CD4-positive, alpha-beta memory T cell (primary cell): Measurements from ENCODE around the gene IGFBP5. TPM values are rescaled to one million over a fixed set of nuclear protein-coding genes. Genes with fewer than 3 reads are reported as not detected.

Experiments used
- CTCF ChIA-PET: fragments of 350-600 bp; sonication (Branson Sonifier 250); formaldehyde crosslinking; loops from one replicate; lab custom pipeline; 2021; ENCODE audit warnings: inconsistent platforms; ENCODE audit not compliant: partially characterized antibody; lab: Charles Lee
- POLR2A ChIA-PET: fragments of 350-600 bp; sonication (Branson Sonifier 250); formaldehyde crosslinking; loops from one replicate; lab custom pipeline; 2021; ENCODE audit not compliant: partially characterized antibody; lab: Charles Lee
- DNase-seq, 5 donors: peaks; one replicate each; pipeline versions ENCODE4 v3.0.0 to v3.0.0-alpha.2; 2020 to 2022; ENCODE audit warnings: mixed read lengths in 1 of 5
- H3K27ac ChIP-seq: one replicate; pipeline ENCODE4 v1.7.0; 2013; ENCODE audit warnings: low read depth, low read length
- H3K27me3 ChIP-seq: 2 replicates; pipeline ENCODE4 v1.7.0; 2013; ENCODE audit warnings: mild to moderate bottlenecking, low read length, moderate library complexity; ENCODE audit not compliant: insufficient read depth
- H3K36me3 ChIP-seq: 2 replicates; pipeline ENCODE4 v1.7.0; 2013; ENCODE audit warnings: mild to moderate bottlenecking, low read length, moderate library complexity; ENCODE audit not compliant: insufficient read depth
- H3K4me1 ChIP-seq: 2 replicates; pipeline ENCODE4 v1.7.0; 2013; ENCODE audit warnings: mild to moderate bottlenecking, low read length, moderate library complexity; ENCODE audit not compliant: insufficient read depth
- H3K4me3 ChIP-seq, 2 donors: one replicate each; pipeline ENCODE4 v1.7.0; 2013; ENCODE audit warnings: low read length in 2 of 2, mild to moderate bottlenecking in 1 of 2
- H3K9me3 ChIP-seq, 2 donors: one replicate each; pipeline ENCODE4 v1.7.0; 2013; ENCODE audit warnings: low read length in 2 of 2, control low read depth in 1 of 2; ENCODE audit not compliant: control insufficient read depth in 1 of 2
- H3K27ac Mint-ChIP-seq, 7 donors: one replicate each; pipeline ENCODE4 v1.8.0; 2020 to 2021; ENCODE audit warnings: mixed read lengths in 7 of 7, mild to moderate bottlenecking in 6 of 7, inconsistent platforms in 3 of 7, moderate library complexity in 3 of 7
- H3K27me3 Mint-ChIP-seq, 2 donors: one replicate each; pipeline ENCODE4 v1.8.0; 2020 to 2021; ENCODE audit warnings: mixed read lengths in 2 of 2
- H3K36me3 Mint-ChIP-seq, 2 donors: one replicate each; pipeline ENCODE4 v1.8.0; 2020 to 2021; ENCODE audit warnings: mixed read lengths in 2 of 2, inconsistent platforms in 1 of 2, mild to moderate bottlenecking in 1 of 2
- H3K4me1 Mint-ChIP-seq, 4 donors: one replicate each; pipeline ENCODE4 v1.8.0; 2020 to 2021; ENCODE audit warnings: mixed read lengths in 4 of 4, mild to moderate bottlenecking in 1 of 4
- H3K4me3 Mint-ChIP-seq, 8 donors: one replicate each; pipeline ENCODE4 v1.8.0; 2020 to 2021; ENCODE audit warnings: mixed read lengths in 8 of 8, mild to moderate bottlenecking in 7 of 8, moderate library complexity in 6 of 8, inconsistent platforms in 3 of 8
- H3K9me3 Mint-ChIP-seq, 8 donors: one replicate each; pipeline ENCODE4 v1.8.0; 2020 to 2021; ENCODE audit warnings: mixed read lengths in 8 of 8, mild to moderate bottlenecking in 5 of 8, inconsistent platforms in 3 of 8, moderate library complexity in 1 of 8
- intact Hi-C: fragments of 100-400 bp; cut with micrococcal nuclease; formaldehyde crosslinking; loops from one replicate; pipeline ENCODE4 v1.15.1; 2023
- polyA plus RNA-seq, 2 donors: library from polyadenylated mRNA; unstranded; fragments of 300-500 nt; fragmentation: Illumina TruSeq; gene quantifications; one replicate each; pipeline ENCODE4 v1.2.3, GENCODE V29; 2021
- total RNA-seq, 2 experiments: library from RNA; stranded (reverse); gene quantifications; one replicate each; pipeline ENCODE4 v1.2.3, GENCODE V29; 2021

Gene IGFBP5
- total and polyA plus RNA-seq, 4 experiments from 2014 or later = 0.23 TPM; not detected in 3

DNA sequence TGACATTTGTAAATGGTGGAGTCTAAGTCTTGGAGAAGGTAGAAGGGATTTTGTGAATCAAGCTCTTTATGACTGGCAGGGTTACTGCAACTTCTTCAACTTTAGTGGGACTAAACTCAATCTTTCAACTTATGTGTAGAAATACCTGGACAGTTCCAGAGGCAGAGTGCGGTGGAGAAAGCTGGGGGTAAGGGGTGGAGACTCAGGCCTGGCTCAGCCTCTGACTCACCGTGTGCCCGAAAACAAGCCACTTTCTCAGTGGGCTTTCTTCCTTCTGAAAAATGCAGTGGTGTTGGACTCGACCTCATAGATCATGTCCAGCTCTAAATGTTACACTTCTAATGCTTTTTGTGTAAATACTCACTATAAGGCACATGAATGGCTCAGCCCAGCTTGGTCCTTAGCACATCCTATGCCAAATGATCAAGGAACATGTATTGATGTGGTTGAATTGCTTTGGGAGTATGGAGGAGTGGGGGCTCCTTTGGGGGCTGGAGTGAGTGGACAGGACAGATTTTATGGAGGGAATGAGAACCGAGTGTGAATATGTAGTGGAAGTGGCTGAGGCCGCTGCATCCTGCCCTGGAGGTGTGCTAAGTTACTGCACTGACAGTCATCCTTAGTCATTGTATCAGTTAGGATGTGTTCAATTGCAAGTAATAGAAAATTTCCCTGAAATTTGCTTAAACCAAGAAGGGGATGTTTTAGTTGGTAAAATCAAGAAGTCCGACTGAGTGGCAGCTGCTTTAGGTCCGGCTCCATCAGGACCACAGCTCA lies 32.2 kb upstream of the IGFBP5 start:
- no peaks in the 10 kb centered on the region for H3K36me3 ChIP-seq
- no peak overlapping the region for H3K27ac ChIP-seq
- no peak overlapping the region for H3K4me3 ChIP-seq
- H3K9me3 Mint-ChIP-seq = no peaks in the 10 kb centered on the region
- intact Hi-C loops = no loop called here
- ChIA-PET POLR2A (no interaction called here), CTCF (no interaction called here)
- H3K36me3 Mint-ChIP-seq = no peaks in the 10 kb centered on the region
- H3K9me3 ChIP-seq = no peaks in the 10 kb centered on the region
- H3K4me1 Mint-ChIP-seq = no peaks in the 10 kb centered on the region
- H3K27me3 Mint-ChIP-seq = peaks cover 3 to 10% of the 10 kb centered on the region in 2 donors
- H3K4me3 Mint-ChIP-seq = no peak overlapping the region
- no peak overlapping the region for H3K27ac Mint-ChIP-seq
- no peaks in the 10 kb centered on the region for H3K27me3 ChIP-seq
- DNase-seq = no peak
- no peaks in the 10 kb centered on the region for H3K4me1 ChIP-seq

DNA sequence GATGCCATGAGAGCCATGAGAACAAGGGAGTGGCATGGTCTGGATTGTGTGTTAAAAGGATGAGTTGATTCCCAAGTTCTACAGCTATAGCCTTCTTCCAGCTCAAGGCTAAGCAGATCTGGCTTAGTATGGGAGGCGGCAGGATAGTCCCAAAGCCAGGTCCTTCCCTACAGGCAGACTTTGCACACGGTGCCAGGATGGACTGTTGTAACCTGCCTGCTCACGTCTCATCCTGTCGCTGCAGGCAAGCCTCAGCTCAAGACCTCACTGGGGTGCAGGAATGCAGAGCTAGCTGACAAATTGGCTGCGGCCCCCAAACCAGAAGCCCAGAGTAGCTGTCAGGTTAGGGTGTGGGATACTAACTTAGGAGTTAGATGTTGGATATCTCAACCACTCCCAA lies 28.8 kb upstream of the IGFBP5 start:
- Histone ChIP-seq H3K36me3 (no peaks in the 10 kb centered on the region), H3K4me1 (no peaks in the 10 kb centered on the region), H3K27ac (no peak overlapping the region), H3K27me3 (no peaks in the 10 kb centered on the region), H3K9me3 (no peaks in the 10 kb centered on the region), H3K4me3 (no peak overlapping the region)
- no peak overlapping the region for H3K4me3 Mint-ChIP-seq
- DNase-seq = no peak
- no peaks in the 10 kb centered on the region for H3K36me3 Mint-ChIP-seq
- ChIA-PET CTCF (no interaction called here), POLR2A (no interaction called here)
- peaks cover 2 to 11% of the 10 kb centered on the region in 2 donors for H3K27me3 Mint-ChIP-seq
- intact Hi-C loops = no loop called here
- no peaks in the 10 kb centered on the region for H3K4me1 Mint-ChIP-seq
- H3K9me3 Mint-ChIP-seq = no peaks in the 10 kb centered on the region
- no peak overlapping the region for H3K27ac Mint-ChIP-seq

GRCh38 chr2:216721141-216721540 lies 25.8 kb upstream of the IGFBP5 start:
- Mint-ChIP-seq H3K4me1 (no peaks in the 10 kb centered on the region), H3K4me3 (no peak overlapping the region), H3K27me3 (peaks cover 5 to 15% of the 10 kb centered on the region in 2 donors), H3K36me3 (no peaks in the 10 kb centered on the region), H3K27ac (no peak overlapping the region), H3K9me3 (peaks cover 0 to 2% (median 0%) of the 10 kb centered on the region in 8 donors)
- H3K4me1 ChIP-seq = no peaks in the 10 kb centered on the region
- ChIA-PET CTCF (no interaction called here), POLR2A (no interaction called here)
- H3K4me3 ChIP-seq = no peak overlapping the region
- H3K9me3 ChIP-seq = no peaks in the 10 kb centered on the region
- no peak overlapping the region for H3K27ac ChIP-seq
- no peak for DNase-seq
- no peaks in the 10 kb centered on the region for H3K36me3 ChIP-seq
- intact Hi-C loops = no loop called here
- no peaks in the 10 kb centered on the region for H3K27me3 ChIP-seq

DNA sequence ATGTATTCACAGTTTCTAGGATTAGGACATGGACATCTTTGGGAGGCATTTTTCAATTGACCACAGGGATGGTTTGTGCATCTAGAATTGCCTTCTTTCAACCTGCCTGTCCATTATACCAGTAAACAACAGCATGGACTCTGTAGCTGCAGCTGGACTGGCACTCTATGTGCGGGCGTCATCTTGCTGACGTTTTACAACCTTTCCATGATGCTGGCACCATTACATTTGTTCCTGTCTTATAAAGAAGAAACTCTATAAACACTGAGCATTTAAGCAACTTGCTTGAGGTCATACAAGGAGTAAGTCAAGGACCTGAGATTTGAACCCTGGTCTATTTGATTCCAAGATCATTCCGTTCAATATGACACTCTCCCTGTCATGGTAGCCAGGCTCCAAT lies 25.4 kb upstream of the IGFBP5 start:
- Mint-ChIP-seq H3K36me3 (no peaks in the 10 kb centered on the region), H3K4me1 (no peaks in the 10 kb centered on the region), H3K4me3 (no peak overlapping the region), H3K27me3 (peaks cover 5 to 15% of the 10 kb centered on the region in 2 donors), H3K27ac (no peak overlapping the region), H3K9me3 (peaks cover 0 to 2% (median 0%) of the 10 kb centered on the region in 8 donors)
- no peak for DNase-seq
- POLR2A ChIA-PET = no interaction called here
- H3K36me3 ChIP-seq = no peaks in the 10 kb centered on the region
- no peaks in the 10 kb centered on the region for H3K4me1 ChIP-seq
- H3K9me3 ChIP-seq = no peaks in the 10 kb centered on the region
- intact Hi-C loops = no loop called here
- no peak overlapping the region for H3K4me3 ChIP-seq
- no peak overlapping the region for H3K27ac ChIP-seq
- no peaks in the 10 kb centered on the region for H3K27me3 ChIP-seq
- CTCF ChIA-PET = no interaction called here

- peaks cover 0 to 2% (median 0%) of the 10 kb centered on the region in 8 donors for H3K9me3 Mint-ChIP-seq
- POLR2A ChIA-PET = no interaction called here
- Histone ChIP-seq H3K4me1 (no peaks in the 10 kb centered on the region), H3K36me3 (no peaks in the 10 kb centered on the region), H3K27me3 (no peaks in the 10 kb centered on the region), H3K9me3 (no peaks in the 10 kb centered on the region), H3K4me3 (no peak overlapping the region), H3K27ac (no peak overlapping the region)
- no peaks in the 10 kb centered on the region for H3K36me3 Mint-ChIP-seq
- H3K27me3 Mint-ChIP-seq = peaks cover 7 to 17% of the 10 kb centered on the region in 2 donors
- DNase-seq = no peak
- CTCF ChIA-PET = no interaction called here
- H3K4me3 Mint-ChIP-seq = no peak overlapping the region
- no peaks in the 10 kb centered on the region for H3K4me1 Mint-ChIP-seq
- intact Hi-C loops = no loop called here
- H3K27ac Mint-ChIP-seq = no peak overlapping the region
These were observed 22.7 kb upstream of the IGFBP5 start for GRCh38 chr2:216717907-216718615.

DNA sequence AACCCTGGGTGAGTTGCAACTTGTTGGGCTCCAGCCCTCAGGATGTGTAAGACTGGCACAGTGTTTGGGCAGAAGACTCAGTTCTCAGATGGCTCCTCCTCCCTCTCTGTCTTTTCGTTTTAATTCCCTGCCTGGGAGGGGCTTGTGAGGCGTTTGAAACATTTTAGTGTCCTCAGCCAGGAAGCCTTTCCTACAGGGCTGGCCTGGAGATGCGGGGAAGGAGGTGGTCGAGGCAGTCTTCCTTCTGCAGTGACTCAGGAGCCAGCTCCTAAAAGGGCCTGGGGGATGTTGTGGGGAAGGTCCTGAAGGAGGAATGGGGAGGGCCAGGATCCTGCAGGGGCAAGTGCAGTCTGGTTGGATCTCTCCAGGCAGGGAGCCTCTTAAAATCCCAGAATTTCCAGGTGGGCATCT lies 22.1 kb upstream of the IGFBP5 start:
- H3K9me3 Mint-ChIP-seq = peaks cover 0 to 2% (median 0%) of the 10 kb centered on the region in 8 donors
- Histone ChIP-seq H3K27me3 (no peaks in the 10 kb centered on the region), H3K4me1 (no peaks in the 10 kb centered on the region), H3K36me3 (no peaks in the 10 kb centered on the region), H3K27ac (no peak overlapping the region), H3K4me3 (no peak overlapping the region), H3K9me3 (no peaks in the 10 kb centered on the region)
- no peak overlapping the region for H3K4me3 Mint-ChIP-seq
- H3K36me3 Mint-ChIP-seq = no peaks in the 10 kb centered on the region
- ChIA-PET POLR2A (no interaction called here), CTCF (no interaction called here)
- H3K27ac Mint-ChIP-seq = no peak overlapping the region
- no peak for DNase-seq
- intact Hi-C loops = no loop called here
- peaks cover 7 to 15% of the 10 kb centered on the region in 2 donors for H3K27me3 Mint-ChIP-seq
- H3K4me1 Mint-ChIP-seq = no peaks in the 10 kb centered on the region

DNA sequence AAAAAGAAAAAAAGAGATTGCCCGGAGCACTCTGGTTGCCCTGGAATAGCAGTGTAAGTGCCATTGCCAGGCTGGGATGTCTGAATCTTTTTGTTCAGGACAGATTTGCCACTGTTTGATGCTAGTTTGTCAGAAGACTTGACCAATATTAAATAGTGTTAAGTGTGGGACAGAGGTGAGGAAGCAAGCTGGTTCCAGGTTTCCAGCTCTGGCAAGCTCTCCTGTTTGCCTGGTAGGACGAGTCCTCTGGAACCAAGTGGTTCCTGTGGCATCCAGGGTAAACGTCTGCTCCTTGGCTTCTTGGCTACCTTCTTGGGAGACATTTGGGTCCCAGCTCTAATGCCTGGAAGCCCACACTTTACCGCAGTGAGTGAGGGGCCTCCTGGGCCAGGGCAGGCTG lies 20.8 kb upstream of the IGFBP5 start:
- no peaks in the 10 kb centered on the region for H3K4me1 Mint-ChIP-seq
- Histone ChIP-seq H3K4me1 (no peaks in the 10 kb centered on the region), H3K4me3 (no peak overlapping the region), H3K9me3 (no peaks in the 10 kb centered on the region), H3K27ac (no peak overlapping the region), H3K27me3 (no peaks in the 10 kb centered on the region), H3K36me3 (no peaks in the 10 kb centered on the region)
- ChIA-PET POLR2A (no interaction called here), CTCF (no interaction called here)
- no peak overlapping the region for H3K4me3 Mint-ChIP-seq
- DNase-seq = no peak
- intact Hi-C loops = no loop called here
- peaks cover 7 to 15% of the 10 kb centered on the region in 2 donors for H3K27me3 Mint-ChIP-seq
- H3K27ac Mint-ChIP-seq = no peak overlapping the region
- no peaks in the 10 kb centered on the region for H3K36me3 Mint-ChIP-seq
- peaks cover 0 to 2% (median 0%) of the 10 kb centered on the region in 8 donors for H3K9me3 Mint-ChIP-seq
